NCI-H1417 treated with DMSO at 0.1 percent for 48 hours (cell line): ENCODE results near the gene ADCY10.
A peak's percentile ranks its signal among the peaks of the same experiment; 100 is the strongest.
"Not testable (repeated sequence)": the region's sequence is repeated elsewhere in the genome, so short reads cannot be mapped to it uniquely, and the experiment has no call there.

Experiments
- DNase-seq: peaks from one replicate; lab custom pipeline; 2025; lab: John Stamatoyannopoulos, UW

Gene ADCY10

GRCh38 chr1:167812972-167813371, 101.0 kb downstream of the ADCY10 start:
- DNase-seq, result no peak

DNA sequence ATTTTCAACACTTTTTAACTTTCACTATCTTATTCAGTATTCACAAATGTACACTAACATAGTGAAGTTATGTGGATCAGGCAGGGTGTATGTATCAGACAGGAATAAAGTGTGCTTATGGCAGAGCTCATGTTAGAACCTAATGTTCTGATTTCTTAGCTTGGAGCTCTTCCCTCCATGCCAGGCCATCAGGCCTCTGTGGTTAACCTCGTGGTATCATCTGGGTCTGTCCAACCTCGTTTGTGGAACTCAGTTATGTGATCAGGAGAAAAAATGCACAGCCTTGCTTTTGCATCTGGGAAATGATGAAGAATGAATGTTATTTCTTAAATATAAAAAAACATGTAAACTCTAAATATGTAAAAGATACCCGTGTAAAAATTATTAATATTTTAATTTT, 105.2 kb downstream of the ADCY10 start:
- DNase-seq, result no peak

GRCh38 chr1:167808104-167808503, 105.8 kb downstream of the ADCY10 start:
- no peak for DNase-seq

GRCh38 chr1:167806676-167807075, 107.3 kb downstream of the ADCY10 start:
- DNase-seq, result not testable (repeated sequence)

- not testable (repeated sequence) for DNase-seq
These were observed 107.7 kb downstream of the ADCY10 start for GRCh38 chr1:167806235-167806634.

DNA sequence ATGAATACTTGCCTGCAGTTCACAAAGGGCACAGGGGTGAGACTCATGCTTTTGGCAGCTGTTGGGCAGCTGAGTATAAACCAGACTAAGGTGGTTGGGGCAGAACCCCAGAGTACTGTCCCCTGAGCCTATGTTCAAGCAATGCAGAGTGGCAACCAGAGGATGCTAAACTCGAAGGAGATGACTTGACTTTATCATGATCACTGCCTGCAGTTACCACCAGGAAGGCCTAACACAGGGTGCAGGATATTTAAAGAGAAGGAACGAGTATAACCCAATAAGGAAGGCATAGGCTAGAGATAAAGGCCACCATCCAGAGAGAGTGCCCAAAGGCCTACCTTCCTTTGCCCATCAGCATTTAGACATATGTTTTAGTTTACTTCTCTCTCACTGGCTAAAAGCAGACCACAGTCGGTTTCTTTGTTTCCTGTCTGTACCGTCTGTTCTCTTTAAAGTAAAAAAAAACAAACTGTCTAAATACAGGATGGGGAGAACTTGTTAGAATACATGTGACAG, 108.8 kb downstream of the ADCY10 start:
- no peak for DNase-seq

- DNase-seq, result peak; percentile 20
These were observed 110.4 kb downstream of the ADCY10 start for GRCh38 chr1:167803358-167804207.

DNA sequence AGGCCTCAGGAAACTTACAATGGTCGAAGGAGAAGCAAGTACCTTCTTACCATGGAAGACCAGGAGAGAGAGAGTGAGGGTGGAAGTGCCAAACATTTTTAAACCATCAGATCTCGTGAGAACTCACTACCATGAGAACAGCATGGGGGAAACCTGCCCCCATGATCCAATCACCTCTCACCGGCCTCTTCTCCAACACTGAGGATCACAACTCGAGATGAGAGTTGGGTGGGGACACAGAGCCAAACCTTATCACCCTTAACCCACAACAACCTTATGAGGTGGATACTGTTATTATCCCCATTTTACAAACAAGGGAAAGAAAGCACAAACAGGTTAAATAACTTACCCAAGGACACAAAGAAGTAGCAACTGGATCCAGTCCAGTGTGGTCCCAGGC, 111.7 kb downstream of the ADCY10 start:
- DNase-seq, result no peak

GRCh38 chr1:167800251-167800650, 113.7 kb downstream of the ADCY10 start:
- DNase-seq, result no peak

DNA sequence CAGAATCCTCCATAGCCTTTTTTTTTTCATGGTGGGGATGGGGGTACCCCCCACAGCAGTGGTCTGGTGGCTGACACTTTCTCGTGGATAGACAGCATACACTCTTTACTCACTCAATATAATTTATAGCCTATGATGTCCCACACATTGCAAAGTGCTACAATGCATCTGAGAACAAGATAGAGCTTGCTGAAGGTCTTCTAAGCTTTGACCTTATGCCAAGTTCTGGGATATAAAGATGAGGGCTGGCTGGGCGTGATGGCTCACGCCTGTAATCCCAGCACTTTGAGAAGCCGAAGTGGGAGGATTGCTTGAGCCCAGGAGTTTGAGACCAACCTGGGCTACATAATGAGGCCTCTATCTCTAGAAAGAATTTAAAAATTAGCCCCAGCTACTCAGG, 114.2 kb downstream of the ADCY10 start:
- no peak for DNase-seq

GRCh38 chr1:167798952-167799351, 115.0 kb downstream of the ADCY10 start:
- no peak for DNase-seq

GRCh38 chr1:167797015-167797414, 116.9 kb downstream of the ADCY10 start:
- no peak for DNase-seq

- no peak for DNase-seq
These were observed 117.9 kb downstream of the ADCY10 start for GRCh38 chr1:167795810-167796740.

- no peak for DNase-seq
These were observed 119.9 kb downstream of the ADCY10 start for GRCh38 chr1:167794043-167794442.

DNA sequence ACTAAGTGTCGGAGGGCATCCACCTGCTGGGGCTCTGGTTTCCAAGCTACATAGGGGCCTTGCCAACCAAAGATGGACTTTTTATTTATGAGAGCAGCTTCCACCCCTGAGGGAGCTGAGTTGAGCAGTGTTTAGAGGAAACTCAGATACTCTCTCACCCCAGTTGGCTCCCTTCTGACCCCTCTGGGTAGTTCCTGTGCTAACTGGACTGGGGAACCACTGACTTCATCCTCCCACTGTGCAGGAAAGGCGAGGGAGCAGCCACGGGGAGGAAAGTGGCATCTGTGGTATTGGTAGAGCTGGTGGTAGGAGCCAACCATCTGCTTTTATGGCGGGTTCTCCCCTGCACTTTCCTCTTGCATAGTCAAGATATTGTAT, 121.8 kb downstream of the ADCY10 start:
- no peak for DNase-seq

DNA sequence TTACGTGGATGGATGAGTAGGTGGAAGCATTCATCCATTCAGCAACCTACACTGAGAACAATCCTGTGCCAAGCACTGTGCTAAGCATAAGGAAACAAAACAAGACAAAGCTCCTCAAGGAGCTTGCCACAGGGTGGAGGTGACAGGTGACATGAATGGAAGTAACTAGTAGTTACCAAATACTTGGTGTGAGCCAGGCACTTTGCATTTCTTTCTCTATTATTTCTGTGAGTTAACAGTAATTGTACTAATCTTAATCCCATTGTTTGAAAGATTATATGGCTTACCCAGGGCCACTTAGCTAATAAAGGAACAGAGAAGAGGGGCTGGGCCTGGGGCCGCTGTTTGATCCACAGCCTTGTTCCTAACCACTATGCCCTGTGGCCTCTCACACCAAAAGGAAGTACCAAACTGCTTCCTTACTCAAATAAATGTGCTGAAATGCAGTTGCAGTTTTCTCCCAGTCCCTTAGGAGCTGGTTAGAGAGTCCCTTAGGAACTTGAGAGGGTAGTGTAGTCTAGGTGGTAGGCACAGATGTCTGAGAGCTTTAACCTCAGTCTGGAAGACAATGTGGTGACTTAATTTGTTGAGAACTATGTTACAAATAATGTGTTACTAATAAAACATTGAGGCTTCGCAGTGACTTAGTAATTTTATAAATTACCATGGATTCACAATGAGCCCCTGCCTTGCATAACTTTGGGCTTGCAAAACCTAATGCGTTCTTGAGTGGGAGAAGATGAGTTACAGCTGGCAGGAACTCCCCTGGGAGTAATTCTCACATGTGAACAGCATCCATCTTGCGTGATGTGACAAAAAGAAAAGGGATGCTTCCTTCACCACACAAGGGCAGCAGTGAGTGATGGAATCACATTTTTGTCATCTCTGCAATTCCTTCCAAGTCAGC, 122.4 kb downstream of the ADCY10 start:
- no peak for DNase-seq

DNA sequence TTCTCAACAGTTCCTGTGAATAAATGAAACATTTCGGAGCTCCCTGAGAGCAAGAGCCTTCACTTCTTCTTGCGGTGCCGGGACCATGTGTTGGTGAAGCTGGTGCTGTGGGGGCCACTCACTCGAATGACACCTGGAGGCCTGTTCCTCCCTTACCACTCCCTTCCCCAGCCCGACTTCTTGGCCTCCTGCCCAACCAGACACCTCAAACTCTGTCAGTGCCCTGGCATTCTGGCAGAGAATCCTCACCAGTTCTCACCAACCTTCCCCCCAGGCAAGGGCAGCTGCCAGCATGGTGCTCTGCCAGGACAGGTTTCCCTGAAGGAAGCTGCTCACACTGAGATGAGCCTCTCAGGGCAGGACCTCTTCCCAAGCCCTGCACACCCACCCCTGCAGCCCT, 123.8 kb downstream of the ADCY10 start:
- no peak for DNase-seq

DNA sequence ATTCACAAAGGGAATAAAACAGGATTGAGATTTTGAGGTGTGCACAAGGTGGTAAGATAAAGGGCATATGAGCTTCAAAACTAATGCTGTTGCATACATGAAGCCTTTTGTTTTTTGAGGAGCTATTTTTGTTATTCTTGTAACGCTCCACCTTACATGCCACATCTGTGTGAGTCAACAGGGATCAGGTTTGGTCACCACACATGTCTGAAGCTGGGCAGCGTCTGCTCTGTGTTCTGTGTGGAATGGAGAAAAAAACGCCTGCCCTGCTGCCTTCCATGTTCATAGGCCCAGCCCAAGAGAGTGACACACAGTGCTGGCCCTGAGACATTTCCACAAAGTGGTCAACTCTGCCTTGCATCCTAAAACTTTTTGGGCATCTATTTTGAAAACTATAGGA, 124.4 kb downstream of the ADCY10 start:
- no peak for DNase-seq

- DNase-seq, result no peak
These were observed 127.4 kb downstream of the ADCY10 start for GRCh38 chr1:167786502-167786901.

GRCh38 chr1:167784876-167785550, 128.9 kb downstream of the ADCY10 start:
- DNase-seq, result no peak

DNA sequence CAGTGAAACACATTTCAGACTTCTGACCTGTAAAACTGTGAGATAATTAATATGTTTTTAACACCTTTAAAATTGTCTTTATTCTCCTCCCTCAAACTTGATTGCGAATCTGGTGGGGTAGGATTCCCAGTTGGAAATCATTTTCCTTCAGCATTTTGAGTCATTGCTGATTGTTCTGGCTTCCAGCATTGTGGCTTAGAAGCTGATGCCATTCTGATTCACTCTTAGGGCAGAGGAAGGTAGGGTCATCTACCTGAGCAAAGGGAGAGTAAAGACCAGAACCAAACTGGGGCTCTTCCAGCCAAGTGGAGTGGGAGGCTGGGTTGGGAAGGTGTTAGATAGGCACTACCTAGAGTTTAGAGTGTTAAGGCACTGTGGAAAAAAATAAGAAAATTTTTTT, 131.0 kb downstream of the ADCY10 start:
- no peak for DNase-seq
